OCI-LY1 (cell line): ENCODE results near the gene MAMDC2.

Experiments
- H2AFZ ChIP-seq: fragments of 200-600 bp; sonication (generic), shearing (Covaris generic); 2 replicates; pipeline ENCODE4 v1.6.0; 2014; ENCODE audit warnings: antibody characterized with exemption, mild to moderate bottlenecking, low read length
- H3F3A ChIP-seq: fragments of 200-600 bp; sonication (generic), shearing (Covaris generic); 2 replicates; pipeline ENCODE4 v1.6.0; 2014; ENCODE audit warnings: mild to moderate bottlenecking, antibody characterized with exemption, low read length, moderate library complexity; ENCODE audit not compliant: insufficient read depth
- H3K27ac ChIP-seq: fragments of 200-600 bp; sonication (generic); 2 replicates; pipeline ENCODE4 v1.5.1; 2014; ENCODE audit warnings: low read length, mixed run types, mild to moderate bottlenecking, low read depth; ENCODE audit not compliant: poor library complexity, severe bottlenecking
- H3K27me3 ChIP-seq: fragments of 200-600 bp; sonication (generic); 2 replicates; pipeline ENCODE4 v1.6.0; 2014; ENCODE audit warnings: antibody characterized with exemption, mild to moderate bottlenecking, low read length, moderate library complexity; ENCODE audit not compliant: insufficient read depth
- H3K36me3 ChIP-seq: fragments of 200-600 bp; sonication (generic); 2 replicates; pipeline ENCODE4 v1.6.1; 2014; ENCODE audit warnings: mild to moderate bottlenecking, antibody characterized with exemption, low read length, moderate library complexity, mixed read lengths; ENCODE audit not compliant: insufficient read depth
- H3K4me1 ChIP-seq: fragments of 200-600 bp; sonication (generic); 2 replicates; pipeline ENCODE4 v1.5.1; 2014; ENCODE audit warnings: mild to moderate bottlenecking, low read length, moderate library complexity; ENCODE audit not compliant: insufficient read depth, severe bottlenecking
- H3K4me2 ChIP-seq: fragments of 200-600 bp; sonication (generic), shearing (Covaris generic); 2 replicates; pipeline ENCODE4 v1.6.1; 2014; ENCODE audit warnings: low read length
- H3K4me3 ChIP-seq: fragments of 200-600 bp; sonication (generic); 2 replicates; pipeline ENCODE4 v1.5.1; 2014; ENCODE audit warnings: low read length, low read depth, mild to moderate bottlenecking, mixed read lengths; ENCODE audit not compliant: poor library complexity, severe bottlenecking
- H3K79me2 ChIP-seq: fragments of 200-600 bp; shearing (Covaris generic); 2 replicates; pipeline ENCODE4 v1.6.1; 2016; ENCODE audit warnings: mixed run types, low read length, mixed read lengths; ENCODE audit not compliant: insufficient read depth
- H3K9ac ChIP-seq: fragments of 200-600 bp; sonication (generic), shearing (Covaris generic); 2 replicates; pipeline ENCODE4 v1.6.1; 2014; ENCODE audit warnings: mild to moderate bottlenecking, low read length, mixed read lengths
- H3K9me2 ChIP-seq: fragments of 200-600 bp; sonication (generic), shearing (Covaris generic); 2 replicates; pipeline ENCODE4 v1.6.1; 2014; ENCODE audit warnings: low read depth, mild to moderate bottlenecking, low read length, mixed read lengths
- H3K9me3 ChIP-seq: fragments of 200-600 bp; shearing (Covaris generic); 2 replicates; pipeline ENCODE4 v1.6.1; 2014; ENCODE audit warnings: low read length, mixed read lengths
- H4K20me1 ChIP-seq: fragments of 200-600 bp; sonication (generic), shearing (Covaris generic); 2 replicates; pipeline ENCODE4 v1.6.0; 2016; ENCODE audit warnings: mild to moderate bottlenecking, low read length; ENCODE audit not compliant: insufficient read depth
- CTCF ChIP-seq: fragments of 200-600 bp; sonication (generic), shearing (Covaris generic); IDR thresholded peaks from 2 replicates; pipeline ENCODE4 v1.5.1; 2017; ENCODE audit warnings: mild to moderate bottlenecking, antibody characterized with exemption, low read length, moderate library complexity, mixed read lengths
- EZH2 ChIP-seq: fragments of 200-600 bp; sonication (generic), shearing (Covaris generic); IDR thresholded peaks from 2 replicates; pipeline ENCODE4 v1.8.0; 2017; ENCODE audit warnings: borderline replicate concordance, mixed run types, mild to moderate bottlenecking, antibody characterized with exemption, low read length, moderate library complexity, mixed read lengths

The MAMDC2 gene

DNA sequence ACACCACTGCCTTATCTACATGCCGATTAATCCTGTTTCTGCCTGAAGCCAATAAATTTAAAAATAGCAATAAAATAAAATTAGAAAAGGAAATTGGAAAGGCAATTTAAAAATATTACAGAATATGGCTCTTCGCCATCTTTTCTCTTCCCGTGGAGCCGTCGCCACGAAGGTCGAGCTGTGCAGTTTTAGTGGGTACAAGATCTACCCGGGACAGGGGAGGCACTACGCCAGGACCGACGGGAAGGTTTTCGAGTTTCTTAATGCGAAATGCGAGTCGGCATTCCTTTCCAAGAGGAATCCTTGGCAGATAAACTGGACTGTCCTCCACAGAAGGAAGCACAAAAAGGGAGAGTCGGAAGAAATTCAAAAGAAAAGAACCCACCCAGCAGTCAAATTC, 173.4 kb downstream of the MAMDC2 start:
- no peak overlapping the region for H2AFZ ChIP-seq
- no peaks in the 10 kb centered on the region for H4K20me1 ChIP-seq
- no peaks in the 10 kb centered on the region for H3F3A ChIP-seq
- H3K27ac ChIP-seq, result no peak overlapping the region
- no peak overlapping the region for H3K4me2 ChIP-seq
- H3K9ac ChIP-seq, result no peak overlapping the region
- H3K36me3 ChIP-seq, result no peaks in the 10 kb centered on the region
- TF ChIP-seq CTCF (no peak), EZH2 (no peak)
- no peaks in the 10 kb centered on the region for H3K79me2 ChIP-seq
- no peaks in the 10 kb centered on the region for H3K9me2 ChIP-seq
- H3K9me3 ChIP-seq, result no peaks in the 10 kb centered on the region
- H3K27me3 ChIP-seq, result no peaks in the 10 kb centered on the region
- no peaks in the 10 kb centered on the region for H3K4me1 ChIP-seq
- H3K4me3 ChIP-seq, result no peak overlapping the region

DNA sequence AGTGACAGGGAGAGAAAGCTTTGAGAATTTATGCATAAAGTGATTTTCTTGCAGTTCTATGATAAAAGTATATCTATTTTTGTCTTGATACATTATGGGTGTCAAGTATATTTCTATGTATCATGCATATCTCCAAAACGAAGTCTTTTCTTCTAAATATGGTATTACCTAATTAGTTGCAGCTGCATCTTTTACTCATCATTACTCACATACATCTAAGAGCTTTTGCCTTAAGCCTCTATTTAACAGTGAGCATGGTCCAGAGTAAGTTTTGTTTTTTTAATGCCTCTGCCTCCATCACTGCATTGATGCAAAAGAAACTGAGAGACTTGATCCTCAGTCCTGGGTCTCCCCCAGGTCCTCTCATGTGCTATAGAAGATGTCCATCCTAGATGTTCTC, 175.1 kb downstream of the MAMDC2 start:
- no peak overlapping the region for H3K27ac ChIP-seq
- no peaks in the 10 kb centered on the region for H4K20me1 ChIP-seq
- no peak overlapping the region for H3K4me3 ChIP-seq
- H3K9ac ChIP-seq, result no peak overlapping the region
- H3K4me2 ChIP-seq, result no peak overlapping the region
- H3K36me3 ChIP-seq, result no peaks in the 10 kb centered on the region
- H3K9me2 ChIP-seq, result no peaks in the 10 kb centered on the region
- no peak overlapping the region for H2AFZ ChIP-seq
- TF ChIP-seq EZH2 (no peak), CTCF (no peak)
- no peaks in the 10 kb centered on the region for H3K79me2 ChIP-seq
- H3K9me3 ChIP-seq, result no peaks in the 10 kb centered on the region
- H3K4me1 ChIP-seq, result no peaks in the 10 kb centered on the region
- H3K27me3 ChIP-seq, result no peaks in the 10 kb centered on the region
- H3F3A ChIP-seq, result no peaks in the 10 kb centered on the region

DNA sequence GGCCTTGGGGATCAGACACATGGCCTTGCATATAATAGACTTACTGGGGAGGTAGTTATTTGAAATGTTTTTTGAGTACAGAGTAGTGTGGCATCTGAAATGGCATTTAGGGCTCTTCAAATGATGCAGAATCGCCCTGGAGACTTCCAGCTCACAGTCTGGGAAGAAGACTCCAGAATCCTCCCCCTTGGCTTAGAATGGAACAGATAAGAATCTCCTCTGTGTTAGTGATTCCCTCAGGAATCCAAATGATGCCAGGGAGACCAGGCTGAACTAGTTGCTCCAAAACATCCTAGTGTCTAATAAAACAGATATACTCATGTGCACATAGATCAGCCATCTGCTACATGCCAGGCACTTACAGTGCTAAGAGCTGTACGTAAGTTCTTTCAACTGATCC, 176.6 kb downstream of the MAMDC2 start:
- H3K36me3 ChIP-seq, result no peaks in the 10 kb centered on the region
- H4K20me1 ChIP-seq, result no peaks in the 10 kb centered on the region
- H3K9ac ChIP-seq, result no peak overlapping the region
- no peaks in the 10 kb centered on the region for H3K27me3 ChIP-seq
- H3F3A ChIP-seq, result no peaks in the 10 kb centered on the region
- TF ChIP-seq EZH2 (no peak), CTCF (no peak)
- no peak overlapping the region for H2AFZ ChIP-seq
- no peaks in the 10 kb centered on the region for H3K79me2 ChIP-seq
- H3K4me1 ChIP-seq, result no peaks in the 10 kb centered on the region
- no peaks in the 10 kb centered on the region for H3K9me3 ChIP-seq
- no peak overlapping the region for H3K27ac ChIP-seq
- no peak overlapping the region for H3K4me2 ChIP-seq
- no peak overlapping the region for H3K4me3 ChIP-seq
- H3K9me2 ChIP-seq, result no peaks in the 10 kb centered on the region
